Heart right ventricle (tissue), 16 donors: Measurements from ENCODE around the gene NUDT22. TPM values are rescaled to one million over a fixed set of nuclear protein-coding genes. Genes with fewer than 3 reads are reported as not detected.

ENCODE experiments used
- ATAC-seq, 8 donors: fragments of 200-7000 bp; cut with Tn5 transposase; one replicate each; pipeline ENCODE4 v1.9.1; 2020; ENCODE audit warnings: mild to moderate bottlenecking in 8 of 8, moderate library complexity in 8 of 8, moderate number of reproducible peaks in 1 of 8
- DNase-seq, 2 donors: peaks; one replicate each; pipeline ENCODE4 v3.0.0-alpha.2; 2020
- H3K27ac ChIP-seq, 10 donors: fragments of 200-600 bp; sonication (generic) in 2 of 10; one replicate each; pipeline versions ENCODE4 v1.5.0 to v1.8.0; 2020 to 2022; ENCODE audit warnings: mild to moderate bottlenecking in 3 of 10
- H3K27me3 ChIP-seq, 7 donors: fragments of 200-600 bp; one replicate each; pipeline ENCODE4 v1.8.0; 2021 to 2022; ENCODE audit warnings: mild to moderate bottlenecking in 2 of 7
- H3K36me3 ChIP-seq, 9 donors: fragments of 200-600 bp; sonication (generic) in 1 of 9; one replicate each; pipeline versions ENCODE4 v1.5.0 to v1.8.0; 2020 to 2022; ENCODE audit warnings: mild to moderate bottlenecking in 2 of 9
- H3K4me1 ChIP-seq, 9 donors: fragments of 200-600 bp; sonication (generic) in 1 of 9; one replicate each; pipeline versions ENCODE4 v1.5.0 to v1.8.0; 2020 to 2022; ENCODE audit warnings: mild to moderate bottlenecking in 4 of 9
- H3K4me3 ChIP-seq, 10 donors: fragments of 200-600 bp; sonication (generic) in 2 of 10; one replicate each; pipeline versions ENCODE4 v1.5.0 to v1.8.0; 2020 to 2022; ENCODE audit warnings: mild to moderate bottlenecking in 7 of 10, moderate library complexity in 2 of 10
- H3K9me3 ChIP-seq, 11 donors: fragments of 200-600 bp in 10 of 11; sonication (generic) in 2 of 11; one replicate each; pipeline versions ENCODE4 v1.5.0 to v1.8.0; 2013 to 2022; ENCODE audit warnings: mild to moderate bottlenecking in 2 of 11, control low read depth in 1 of 11, moderate library complexity in 1 of 11
- WGBS, 2 donors: extraction: QIAGEN DNeasy Blood & Tissue Kit; methylation state at CpG; one replicate each; pipeline ENCODE4 v1.1.7; 2013; ENCODE audit warnings: inconsistent platforms in 1 of 2; 5-methylcytosine and 5-hydroxymethylcytosine counted together
- intact Hi-C, 10 donors: fragments of 100-400 bp; cut with DNase I; formaldehyde crosslinking; loops; one replicate each; pipeline versions ENCODE4 v1.11.1 to v1.14.2; 2022
- polyA plus RNA-seq, 2 donors: library from polyadenylated mRNA; stranded (reverse); fragments of 200-250 nt; gene quantifications; one replicate each; pipeline ENCODE4 v1.2.3, GENCODE V29; 2013
- total RNA-seq, 10 donors: library from RNA; stranded (reverse); fragmentation: NEBNext Ultra II Directional in 3 of 10; extraction: Animal tissue kit (Norgen Biotek cat#: 25700) in 3 of 10; gene quantifications; one replicate each; pipeline versions ENCODE4 v1.2.1 to v1.2.4, GENCODE V29; 2021 to 2023
- TF ChIP-seq, protein P1 (sequence below), 9 donors: fragments of 200-600 bp; sonication (generic) in 2 of 9; IDR thresholded peaks; one replicate each; pipeline versions ENCODE4 v1.5.0 to v1.8.0; 2021 to 2022; ENCODE audit warnings: antibody characterized with exemption in 9 of 9, mild to moderate bottlenecking in 5 of 9, moderate library complexity in 1 of 9
- donor health status: Arrhythmogenic right ventricular cardiomyopathy.
- donor health status: ischemic (EF 13 %, LVEDD 7.1; RV severe dilation, severe dysfunction).
- donor health status: healthy with polysubstance abuse.
- donor health status: DM: no; HTN: yes; CAD: no.
- donor health status: DM: no; HTN: no; CAD: no.
- donor health status: ischemic (EF 25% LVEDD 6.9; RV normal size, moderate dysfunction).
- donor health status: ischemic (EF 25% LVEDD 5.7; RV mildly dilated, moderate dysfunction).
- donor health status: healthy.
- donor health status: DM: yes; HTN: yes; CAD: no.
- donor health status: Ischemic cardiomyopathy.
- donor health status: ischemic (EF 35%, LVEDD 5.7; RV mildly dilated, moderate dysfunction).
- donor health status: nonischemic (EF 11% LVEDD 7.7; RV severe dilation, severe dysfunction).
- donor health status: DM: yes; HTN: yes; CAD: no.
- donor health status: PGD.
- donor health status: ischemic (EF 29% LVEDD 5.4; RV normal size, mild dysfunction).
- donor health status: nonischemic (EF 23%, LVEDD 6.1; RV moderate dilation, normal function).

Gene NUDT22
- total and polyA plus RNA-seq, 12 donors = 57.3 to 95.2 (median 72.6) TPM

GRCh38 chr11:64207256-64208085 is 18.6 kb upstream of the NUDT22 start:
- H3K4me1 ChIP-seq = peaks cover 7 to 55% (median 39%) of the 10 kb centered on the region in 9 donors
- H3K9me3 ChIP-seq = no peaks in the 10 kb centered on the region
- TF ChIP-seq, protein P1, sequence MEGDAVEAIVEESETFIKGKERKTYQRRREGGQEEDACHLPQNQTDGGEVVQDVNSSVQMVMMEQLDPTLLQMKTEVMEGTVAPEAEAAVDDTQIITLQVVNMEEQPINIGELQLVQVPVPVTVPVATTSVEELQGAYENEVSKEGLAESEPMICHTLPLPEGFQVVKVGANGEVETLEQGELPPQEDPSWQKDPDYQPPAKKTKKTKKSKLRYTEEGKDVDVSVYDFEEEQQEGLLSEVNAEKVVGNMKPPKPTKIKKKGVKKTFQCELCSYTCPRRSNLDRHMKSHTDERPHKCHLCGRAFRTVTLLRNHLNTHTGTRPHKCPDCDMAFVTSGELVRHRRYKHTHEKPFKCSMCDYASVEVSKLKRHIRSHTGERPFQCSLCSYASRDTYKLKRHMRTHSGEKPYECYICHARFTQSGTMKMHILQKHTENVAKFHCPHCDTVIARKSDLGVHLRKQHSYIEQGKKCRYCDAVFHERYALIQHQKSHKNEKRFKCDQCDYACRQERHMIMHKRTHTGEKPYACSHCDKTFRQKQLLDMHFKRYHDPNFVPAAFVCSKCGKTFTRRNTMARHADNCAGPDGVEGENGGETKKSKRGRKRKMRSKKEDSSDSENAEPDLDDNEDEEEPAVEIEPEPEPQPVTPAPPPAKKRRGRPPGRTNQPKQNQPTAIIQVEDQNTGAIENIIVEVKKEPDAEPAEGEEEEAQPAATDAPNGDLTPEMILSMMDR (IDR thresholded peaks at IDR 0.05) = no peak
- H3K27ac ChIP-seq = peak overlapping the region; percentile 82 to 99 (median 91)
- DNase-seq (peak; percentile 65 to 75), ATAC-seq (peak; percentile 54 to 76 (median 68))
- peaks cover 0 to 74% (median 26%) of the 10 kb centered on the region in 9 donors for H3K36me3 ChIP-seq
- WGBS, 2 donors = 37% methylated on average over 30 of the region's 30 CpGs
- peak overlapping the region in 9 of 10 donors; percentile 28 to 76 (median 51) for H3K4me3 ChIP-seq
- intact Hi-C loops = loop anchor here in 3 of 10 donors (5.0 kb wide), 2 partner anchors 90 to 95 kb away; partner anchors contain the start of gene CATSPERZ (in 1 of the 3)
- H3K27me3 ChIP-seq = no peaks in the 10 kb centered on the region

DNA sequence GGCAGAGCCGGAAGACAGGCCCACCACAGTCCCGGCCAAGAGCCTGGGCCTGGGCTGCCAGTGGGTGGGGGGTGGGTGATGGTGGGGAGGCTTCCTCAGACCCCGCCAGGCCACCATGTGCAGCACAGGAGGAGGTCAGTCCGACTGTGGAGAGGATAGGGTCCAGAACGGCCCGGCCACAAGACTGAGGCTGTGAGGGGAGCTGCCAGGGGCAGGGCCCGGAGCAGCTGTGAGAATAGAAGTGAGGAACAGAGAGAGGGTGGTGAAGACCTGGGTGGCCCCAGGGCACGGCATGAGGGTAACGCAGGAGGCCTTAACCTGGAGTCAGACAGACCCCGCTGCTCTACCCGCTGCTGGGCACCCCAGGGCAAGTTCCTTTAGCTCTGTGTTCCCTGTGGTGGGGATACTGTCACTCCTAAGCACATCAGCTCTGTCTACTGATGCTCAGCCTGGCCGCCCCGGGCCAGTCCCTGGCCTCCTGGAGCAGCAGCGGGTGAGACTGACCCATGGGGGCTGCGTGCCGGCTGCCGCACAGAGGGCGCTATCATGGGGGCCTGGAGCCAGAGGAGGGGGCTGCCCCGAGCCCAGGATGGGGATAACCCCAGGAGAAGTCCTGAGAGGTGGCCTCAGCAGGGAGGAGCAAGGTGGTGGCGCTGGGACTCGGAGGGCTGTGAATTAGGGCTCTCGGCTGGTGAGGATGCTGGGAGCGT is 17.8 kb upstream of the NUDT22 start:
- peak overlapping the region in 9 of 10 donors; percentile 28 to 76 (median 51) for H3K4me3 ChIP-seq
- H3K27me3 ChIP-seq = no peaks in the 10 kb centered on the region
- ATAC-seq (peak in 4 of 8 donors; percentile 1 to 15 (median 3)), DNase-seq (no peak)
- TF ChIP-seq, protein P1 (IDR thresholded peaks at IDR 0.05) = no peak
- peak overlapping the region; percentile 82 to 99 (median 91) for H3K27ac ChIP-seq
- H3K36me3 ChIP-seq = peaks cover 0 to 72% (median 18%) of the 10 kb centered on the region in 9 donors
- no peaks in the 10 kb centered on the region for H3K9me3 ChIP-seq
- H3K4me1 ChIP-seq = peaks cover 7 to 55% (median 39%) of the 10 kb centered on the region in 9 donors
- WGBS, 2 donors = 75 to 85% methylated on average over 23 of the region's 23 CpGs
- intact Hi-C loops = loop anchor here in 3 of 10 donors (5.0 kb wide), 2 partner anchors 89 to 94 kb away; partner anchors contain the start of gene CATSPERZ (in 1 of the 3)

DNA sequence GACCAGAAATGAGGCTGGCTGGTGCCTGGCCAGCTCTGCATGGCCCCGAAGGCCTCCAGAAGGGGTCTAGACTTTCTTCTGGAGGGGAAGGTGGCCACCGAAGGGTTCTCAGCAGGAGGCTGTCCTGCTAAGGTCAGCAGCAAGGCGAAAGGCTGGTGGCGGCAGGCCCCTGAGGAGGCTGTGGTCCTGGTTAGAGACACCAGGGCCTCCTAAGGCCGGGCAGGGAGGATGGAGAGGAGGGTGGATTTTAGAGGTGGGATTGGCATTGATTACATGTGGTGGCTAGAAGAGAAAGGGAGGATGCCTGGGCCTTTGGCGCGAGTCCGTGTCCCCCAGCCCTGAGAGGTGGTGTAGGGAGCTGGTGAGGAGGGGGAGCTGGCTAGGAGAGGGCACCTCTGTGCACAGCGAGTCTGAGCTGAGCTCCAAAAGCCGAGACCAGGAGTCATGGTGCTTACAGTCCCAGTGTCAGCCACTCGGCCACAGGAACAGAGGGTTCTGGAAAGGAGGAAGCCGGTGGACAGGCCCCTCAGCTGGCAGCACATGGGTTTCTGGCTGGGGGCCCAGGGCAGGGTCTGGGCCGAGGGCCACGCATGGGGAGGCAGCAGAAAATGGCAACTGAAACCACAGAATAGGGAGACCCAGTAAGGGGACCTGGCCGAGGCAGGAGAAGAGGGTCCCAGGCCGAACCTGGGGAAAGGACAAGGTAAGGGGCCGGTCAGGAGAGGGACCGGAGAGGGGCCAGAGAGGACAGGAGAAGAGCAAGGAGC is 17.1 kb upstream of the NUDT22 start:
- intact Hi-C loops = loop anchor here in 3 of 10 donors (5.0 kb wide), 2 partner anchors 88 to 93 kb away; partner anchors contain the start of gene CATSPERZ (in 1 of the 3)
- H3K27me3 ChIP-seq = no peaks in the 10 kb centered on the region
- TF ChIP-seq, protein P1 (IDR thresholded peaks at IDR 0.05) = no peak
- H3K27ac ChIP-seq = peak overlapping the region in 8 of 10 donors; percentile 84 to 99 (median 92)
- ATAC-seq (no peak), DNase-seq (no peak)
- 83 to 88% methylated on average over 18 of the region's 18 CpGs for WGBS, 2 donors
- peaks cover 7 to 55% (median 39%) of the 10 kb centered on the region in 9 donors for H3K4me1 ChIP-seq
- H3K36me3 ChIP-seq = peaks cover 0 to 71% (median 11%) of the 10 kb centered on the region in 9 donors
- no peaks in the 10 kb centered on the region for H3K9me3 ChIP-seq
- peak overlapping the region in 1 of 10 donors; percentile 76 for H3K4me3 ChIP-seq
